Measurements from ENCODE around the gene NRXN3. TPM values are rescaled to one million over a fixed set of nuclear protein-coding genes. Genes with fewer than 3 reads are reported as not detected.

Gene NRXN3
- not detected for total RNA-seq

DNA sequence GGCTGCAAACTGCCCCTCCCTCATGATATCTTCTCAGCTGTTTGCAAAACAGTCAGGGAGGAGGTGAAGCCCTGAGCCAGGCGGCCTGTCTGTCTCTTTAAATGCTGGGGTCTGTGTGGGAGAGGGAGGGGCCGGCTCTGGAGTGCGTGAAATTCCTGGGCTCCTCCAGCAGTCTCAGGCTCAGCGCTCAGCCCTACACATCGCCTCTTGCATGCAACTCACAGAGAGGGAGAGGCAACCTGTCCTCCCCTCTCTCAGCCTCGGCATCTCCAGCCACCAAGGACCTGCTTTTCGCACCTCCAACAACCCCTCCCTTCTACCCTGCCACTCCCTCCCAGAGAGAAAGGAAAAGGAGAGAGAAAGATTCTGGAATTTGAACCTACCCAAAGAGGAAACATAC is at the start of gene NRXN3:
Gene NRXN3 (plus strand): TSS at position 171 of the 400 bp plus-strand sequence. CDS start 72,721 bp downstream, outside the sequence.
- no peak for DNase-seq
- Mint-ChIP-seq H3K4me3 (no peak within 1 kb of the TSS), H3K27me3 (peaks cover 6% of the 10 kb centered on the region), H3K27ac (no peak within 1 kb of the TSS), H3K4me1 (ENCODE audit: low read depth) (no peaks in the 10 kb centered on the region), H3K9me3 (no peaks in the 10 kb centered on the region), H3K36me3 (no peaks in the 10 kb centered on the region)
- ChIA-PET CTCF (no interaction called here), POLR2A (no interaction called here)
- intact Hi-C loops (cut with micrococcal nuclease): no loop called here

DNA sequence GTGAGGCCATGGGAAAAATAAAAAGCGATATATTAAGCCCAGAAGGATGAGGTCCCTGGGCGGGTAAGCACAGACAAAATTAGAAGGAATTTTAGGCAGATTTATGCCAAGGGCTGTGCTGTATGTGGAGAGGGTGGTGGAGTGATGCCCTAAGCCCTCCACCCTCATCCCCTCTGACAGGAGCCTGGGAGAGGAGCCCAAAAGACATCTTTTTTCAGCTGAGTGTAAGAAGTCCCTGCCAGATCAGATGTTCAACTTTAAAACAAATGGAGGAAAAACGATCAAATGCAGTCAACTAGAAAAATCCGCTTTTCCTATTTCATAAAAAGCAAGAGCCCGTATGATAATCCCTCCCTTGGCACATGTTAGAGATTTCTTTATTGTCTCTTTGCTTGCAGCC is 47.7 kb upstream of the NRXN3 start:
- Mint-ChIP-seq H3K27ac (no peak overlapping the region), H3K4me3 (no peak overlapping the region), H3K9me3 (peaks cover 2% of the 10 kb centered on the region), H3K27me3 (no peaks in the 10 kb centered on the region), H3K36me3 (no peaks in the 10 kb centered on the region), H3K4me1 (ENCODE audit: low read depth) (no peaks in the 10 kb centered on the region)
- intact Hi-C loops (cut with micrococcal nuclease): no loop called here
- ChIA-PET CTCF (no interaction called here), POLR2A (interaction anchor here (1.2 kb wide), 1 partner anchor 11 kb away, joined by 3 read pairs; no protein-coding TSS in a partner anchor)
- DNase-seq: no peak

DNA sequence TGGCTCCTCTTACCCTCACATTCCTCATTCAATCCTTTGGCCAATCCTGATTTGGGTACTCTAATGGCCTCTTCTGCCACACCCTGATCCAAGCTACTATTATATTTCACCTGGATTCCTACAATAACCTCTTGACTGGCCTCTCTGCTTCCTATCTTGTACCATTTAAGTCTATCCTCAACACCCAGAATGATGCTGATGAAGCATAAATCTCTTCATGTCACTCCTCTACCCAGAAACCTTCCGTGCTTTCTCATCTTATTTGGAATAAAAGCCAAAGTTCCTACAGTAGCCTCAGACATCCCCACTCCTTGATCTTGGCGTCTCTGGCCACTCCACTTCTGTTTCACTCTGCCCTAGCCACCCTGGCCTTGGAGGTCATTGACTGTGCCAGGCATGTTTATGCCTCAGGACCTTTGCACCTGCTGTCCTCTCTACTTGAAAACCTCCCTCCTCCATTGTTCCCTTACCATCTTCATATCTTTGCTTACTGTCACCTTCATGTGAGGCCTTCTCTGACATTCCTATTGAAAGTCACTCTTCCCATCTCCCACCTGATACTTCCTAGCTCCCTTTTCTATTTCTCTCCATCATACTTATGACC is 46.4 kb upstream of the NRXN3 start:
- Mint-ChIP-seq H3K4me1 (ENCODE audit: low read depth) (no peaks in the 10 kb centered on the region), H3K4me3 (no peak overlapping the region), H3K27me3 (no peaks in the 10 kb centered on the region), H3K27ac (no peak overlapping the region), H3K9me3 (peaks cover 2% of the 10 kb centered on the region), H3K36me3 (no peaks in the 10 kb centered on the region)
- ChIA-PET CTCF (no interaction called here), POLR2A (interaction anchor here (1.2 kb wide), 1 partner anchor 9 kb away, joined by 3 read pairs; no protein-coding TSS in a partner anchor)
- intact Hi-C loops (cut with micrococcal nuclease): no loop called here
- no peak for DNase-seq

DNA sequence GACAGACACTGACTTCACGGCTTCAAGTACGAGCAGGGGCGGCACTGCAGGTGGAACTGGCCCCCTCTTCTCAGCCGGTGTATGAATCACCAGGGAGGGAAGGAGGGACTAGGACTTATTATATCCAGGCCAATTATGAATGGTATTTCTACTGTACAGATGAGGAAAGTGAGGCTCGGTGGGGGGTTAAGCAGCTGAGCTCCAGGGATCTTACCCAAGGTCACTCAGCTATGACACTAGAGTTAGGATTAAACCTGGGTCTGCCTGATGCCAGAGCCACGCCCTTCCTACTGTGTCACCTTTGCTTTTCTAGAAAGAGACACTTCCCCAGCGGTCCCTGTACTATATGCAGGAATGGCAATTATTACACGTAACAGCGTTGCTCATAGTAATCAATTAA is 42.2 kb upstream of the NRXN3 start:
- Mint-ChIP-seq H3K27ac (no peak overlapping the region), H3K9me3 (no peaks in the 10 kb centered on the region), H3K4me1 (ENCODE audit: low read depth) (no peaks in the 10 kb centered on the region), H3K4me3 (no peak overlapping the region), H3K27me3 (peaks cover 3% of the 10 kb centered on the region), H3K36me3 (no peaks in the 10 kb centered on the region)
- no peak for DNase-seq
- ChIA-PET CTCF (no interaction called here), POLR2A (no interaction called here)
- intact Hi-C loops (cut with micrococcal nuclease): no loop called here

DNA sequence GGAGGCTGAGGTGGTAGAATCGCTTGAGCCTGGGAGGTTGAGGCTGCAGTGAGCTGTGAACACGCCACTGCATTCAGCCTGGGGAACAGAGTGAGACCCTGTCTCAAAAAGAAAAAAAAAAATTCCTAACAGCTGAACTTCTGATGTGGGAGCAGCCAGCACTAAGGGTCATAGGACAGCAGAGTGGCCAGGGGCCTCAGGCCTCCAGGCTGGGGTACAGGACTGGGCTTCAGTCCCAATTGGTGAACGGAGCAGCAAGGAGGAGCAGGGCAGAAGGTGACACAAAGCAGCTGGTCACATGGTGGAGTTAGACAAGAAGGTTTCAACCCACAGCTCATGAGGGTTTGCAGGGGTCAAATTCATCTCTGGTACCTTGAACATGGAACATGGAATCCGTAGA is 40.8 kb upstream of the NRXN3 start:
- CTCF ChIA-PET: no interaction called here
- Mint-ChIP-seq H3K27ac (no peak overlapping the region), H3K27me3 (peaks cover 4% of the 10 kb centered on the region), H3K4me1 (ENCODE audit: low read depth) (no peaks in the 10 kb centered on the region), H3K9me3 (no peaks in the 10 kb centered on the region), H3K4me3 (no peak overlapping the region), H3K36me3 (no peaks in the 10 kb centered on the region)
- intact Hi-C loops (cut with micrococcal nuclease): no loop called here
- DNase-seq: no peak
- POLR2A ChIA-PET: no interaction called here

DNA sequence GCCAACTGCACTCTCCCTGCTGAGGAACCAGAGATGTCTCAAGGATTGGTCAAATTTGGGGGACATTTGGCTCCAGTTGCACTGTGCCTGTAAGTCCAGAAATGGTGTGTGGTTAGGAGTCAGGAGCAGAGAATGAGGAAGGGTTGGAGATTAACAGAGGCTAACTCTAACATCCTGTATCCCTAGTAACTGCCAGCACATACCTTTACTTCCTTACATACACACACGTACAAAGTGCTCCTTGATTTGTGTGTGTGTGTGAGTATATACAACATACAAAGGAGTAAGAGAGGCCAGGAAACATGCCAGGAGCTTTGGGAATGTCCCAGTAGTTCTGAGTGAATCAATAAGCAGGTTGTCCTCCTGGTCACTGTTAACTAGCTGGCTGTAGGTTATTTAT is 39.8 kb upstream of the NRXN3 start:
- Mint-ChIP-seq H3K27me3 (peaks cover 4% of the 10 kb centered on the region), H3K4me1 (ENCODE audit: low read depth) (no peaks in the 10 kb centered on the region), H3K27ac (no peak overlapping the region), H3K36me3 (no peaks in the 10 kb centered on the region), H3K4me3 (no peak overlapping the region), H3K9me3 (no peaks in the 10 kb centered on the region)
- no peak for DNase-seq
- intact Hi-C loops (cut with micrococcal nuclease): no loop called here
- POLR2A ChIA-PET: no interaction called here
- CTCF ChIA-PET: no interaction called here

DNA sequence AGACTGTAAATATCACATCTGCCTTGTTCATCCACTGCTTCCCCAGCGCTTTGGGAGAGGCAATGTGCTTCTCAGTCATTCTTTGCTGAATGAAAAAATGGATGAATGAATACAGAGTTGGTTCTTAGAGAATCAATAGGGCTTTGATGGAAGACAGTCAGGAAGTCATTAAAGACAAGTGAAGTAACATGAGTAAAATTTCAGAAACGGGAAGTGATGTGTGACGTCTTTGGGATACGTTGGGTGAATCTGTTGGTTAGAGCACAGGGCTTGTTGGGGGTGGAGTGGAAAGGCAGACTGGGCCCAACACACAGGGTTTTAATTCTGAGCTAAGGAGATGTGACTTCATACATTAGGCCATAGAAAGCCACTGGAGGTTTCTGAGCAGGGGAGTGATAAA is 39.0 kb upstream of the NRXN3 start:
- H3K36me3 Mint-ChIP-seq: no peaks in the 10 kb centered on the region
- CTCF ChIA-PET: no interaction called here
- intact Hi-C loops (cut with micrococcal nuclease): no loop called here
- H3K4me3 Mint-ChIP-seq: no peak overlapping the region
- no peaks in the 10 kb centered on the region for H3K4me1 Mint-ChIP-seq (ENCODE audit: low read depth)
- POLR2A ChIA-PET: no interaction called here
- H3K9me3 Mint-ChIP-seq: no peaks in the 10 kb centered on the region
- no peak overlapping the region for H3K27ac Mint-ChIP-seq
- no peak for DNase-seq
- peaks cover 4% of the 10 kb centered on the region for H3K27me3 Mint-ChIP-seq

DNA sequence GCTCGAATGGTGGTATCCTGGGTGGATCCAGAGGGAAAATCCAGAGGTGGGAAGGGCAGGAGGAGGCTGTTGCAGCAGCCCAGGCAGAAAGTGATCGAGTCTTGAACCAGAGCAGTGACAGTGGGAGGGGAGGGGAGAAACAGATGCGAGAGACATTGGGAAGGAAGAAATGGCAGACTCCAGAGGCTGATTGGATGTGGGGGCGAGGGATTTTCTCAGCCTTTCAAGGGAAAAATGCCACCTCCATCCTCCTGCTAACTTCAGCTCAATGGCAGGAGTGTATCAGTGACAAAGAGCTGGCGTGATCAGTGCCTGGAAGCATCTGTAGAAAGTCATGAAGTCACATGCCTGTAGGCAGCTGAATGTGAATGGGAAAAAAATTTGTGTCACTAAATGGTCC is 38.6 kb upstream of the NRXN3 start:
- H3K9me3 Mint-ChIP-seq: no peaks in the 10 kb centered on the region
- no peak overlapping the region for H3K27ac Mint-ChIP-seq
- no peak for DNase-seq
- H3K36me3 Mint-ChIP-seq: no peaks in the 10 kb centered on the region
- no peaks in the 10 kb centered on the region for H3K4me1 Mint-ChIP-seq (ENCODE audit: low read depth)
- H3K27me3 Mint-ChIP-seq: peaks cover 4% of the 10 kb centered on the region
- ChIA-PET POLR2A (no interaction called here), CTCF (no interaction called here)
- no peak overlapping the region for H3K4me3 Mint-ChIP-seq
- intact Hi-C loops (cut with micrococcal nuclease): no loop called here

DNA sequence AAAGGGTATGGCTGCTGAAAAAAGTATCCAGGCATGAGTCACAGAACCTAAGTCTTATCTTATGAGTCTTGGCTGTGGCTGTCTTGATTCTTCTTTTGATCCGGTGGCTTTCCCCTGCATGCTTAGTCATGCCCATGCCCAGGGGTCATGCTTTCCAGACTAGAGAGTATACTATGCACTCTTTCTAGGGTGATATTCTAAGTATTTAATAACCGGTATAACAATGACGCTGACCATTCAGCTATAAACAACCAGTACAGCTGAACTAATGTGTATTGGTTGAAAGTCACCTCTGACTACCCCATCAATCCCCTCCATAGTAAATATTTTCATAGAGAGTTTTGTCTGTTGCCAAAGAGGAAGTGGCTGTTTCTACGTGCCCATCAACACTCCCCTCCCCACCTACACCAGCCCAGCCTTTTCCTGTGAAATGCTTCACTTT is 34.7 kb upstream of the NRXN3 start:
- Mint-ChIP-seq H3K36me3 (no peaks in the 10 kb centered on the region), H3K27ac (no peak overlapping the region), H3K27me3 (peaks cover 1% of the 10 kb centered on the region), H3K4me3 (no peak overlapping the region), H3K9me3 (no peaks in the 10 kb centered on the region), H3K4me1 (ENCODE audit: low read depth) (no peaks in the 10 kb centered on the region)
- intact Hi-C loops (cut with micrococcal nuclease): no loop called here
- ChIA-PET POLR2A (no interaction called here), CTCF (no interaction called here)
- DNase-seq: no peak

DNA sequence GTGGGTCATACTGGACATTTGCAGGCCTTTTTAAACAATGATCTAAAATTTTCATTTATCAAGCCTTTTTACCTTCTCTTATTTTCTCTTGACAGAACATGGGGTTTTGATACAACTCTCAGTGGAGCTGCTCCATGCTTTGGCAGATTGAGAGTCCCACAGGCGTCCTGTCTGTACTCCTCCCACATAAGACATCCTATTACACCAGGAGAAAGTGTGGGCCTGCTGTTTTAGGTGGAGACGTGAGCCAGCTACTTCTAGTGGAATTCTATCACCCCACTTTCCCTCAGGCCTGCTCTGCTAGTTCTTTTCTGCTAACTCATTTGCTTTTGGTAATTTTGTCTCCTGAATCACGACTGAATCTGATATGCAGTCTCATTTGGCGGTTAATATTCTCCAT is 33.5 kb upstream of the NRXN3 start:
- Mint-ChIP-seq H3K36me3 (no peaks in the 10 kb centered on the region), H3K27ac (no peak overlapping the region), H3K27me3 (peaks cover 1% of the 10 kb centered on the region), H3K4me3 (no peak overlapping the region), H3K4me1 (ENCODE audit: low read depth) (no peaks in the 10 kb centered on the region), H3K9me3 (no peaks in the 10 kb centered on the region)
- DNase-seq: no peak
- CTCF ChIA-PET: no interaction called here
- intact Hi-C loops (cut with micrococcal nuclease): no loop called here
- POLR2A ChIA-PET: no interaction called here

DNA sequence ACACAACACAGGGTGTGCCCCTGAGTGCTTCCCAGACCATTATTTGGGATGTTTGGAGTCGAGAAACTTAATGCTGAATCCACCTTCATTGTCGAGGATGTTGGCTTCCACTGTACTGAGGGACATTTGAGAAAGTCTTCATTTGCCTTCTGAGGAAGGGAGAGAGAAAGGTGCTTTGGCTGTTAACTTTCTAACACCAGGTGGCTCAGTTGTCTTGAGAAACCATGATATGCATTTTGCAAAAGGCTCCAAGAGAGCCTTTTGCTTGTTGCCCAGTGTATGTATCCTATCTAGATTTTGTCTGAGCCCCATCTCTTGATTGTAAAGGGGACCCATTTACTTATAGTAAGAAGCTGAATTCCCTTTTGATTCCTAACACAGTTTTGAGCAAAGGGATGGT is 28.6 kb upstream of the NRXN3 start:
- no peaks in the 10 kb centered on the region for H3K4me1 Mint-ChIP-seq (ENCODE audit: low read depth)
- no peak for DNase-seq
- no peaks in the 10 kb centered on the region for H3K9me3 Mint-ChIP-seq
- peaks cover 2% of the 10 kb centered on the region for H3K27me3 Mint-ChIP-seq
- no peak overlapping the region for H3K4me3 Mint-ChIP-seq
- H3K27ac Mint-ChIP-seq: no peak overlapping the region
- CTCF ChIA-PET: no interaction called here
- POLR2A ChIA-PET: no interaction called here
- intact Hi-C loops (cut with micrococcal nuclease): no loop called here
- H3K36me3 Mint-ChIP-seq: no peaks in the 10 kb centered on the region

DNA sequence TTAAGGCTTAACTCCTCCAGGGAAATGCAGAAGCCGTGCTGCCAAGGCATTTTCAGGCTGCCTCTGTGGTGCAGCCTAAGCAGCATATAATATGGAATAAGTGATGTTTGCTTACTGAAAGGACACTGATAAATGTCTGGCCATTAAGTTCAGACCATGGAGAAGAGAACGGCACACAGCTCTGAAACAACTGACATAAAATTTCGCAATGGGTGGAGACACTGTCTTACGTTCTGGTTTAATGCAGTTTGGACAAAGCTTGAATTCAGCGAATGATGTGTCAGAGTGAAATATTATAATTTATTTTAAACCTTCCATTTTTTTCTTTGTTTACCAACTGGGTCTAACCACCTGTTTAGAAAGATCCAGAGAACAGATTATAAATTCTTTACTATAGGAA is 27.2 kb upstream of the NRXN3 start:
- no peaks in the 10 kb centered on the region for H3K9me3 Mint-ChIP-seq
- POLR2A ChIA-PET: no interaction called here
- peaks cover 2% of the 10 kb centered on the region for H3K27me3 Mint-ChIP-seq
- no peaks in the 10 kb centered on the region for H3K36me3 Mint-ChIP-seq
- DNase-seq: no peak
- no peak overlapping the region for H3K27ac Mint-ChIP-seq
- intact Hi-C loops (cut with micrococcal nuclease): no loop called here
- CTCF ChIA-PET: no interaction called here
- H3K4me3 Mint-ChIP-seq: no peak overlapping the region
- no peaks in the 10 kb centered on the region for H3K4me1 Mint-ChIP-seq (ENCODE audit: low read depth)

DNA sequence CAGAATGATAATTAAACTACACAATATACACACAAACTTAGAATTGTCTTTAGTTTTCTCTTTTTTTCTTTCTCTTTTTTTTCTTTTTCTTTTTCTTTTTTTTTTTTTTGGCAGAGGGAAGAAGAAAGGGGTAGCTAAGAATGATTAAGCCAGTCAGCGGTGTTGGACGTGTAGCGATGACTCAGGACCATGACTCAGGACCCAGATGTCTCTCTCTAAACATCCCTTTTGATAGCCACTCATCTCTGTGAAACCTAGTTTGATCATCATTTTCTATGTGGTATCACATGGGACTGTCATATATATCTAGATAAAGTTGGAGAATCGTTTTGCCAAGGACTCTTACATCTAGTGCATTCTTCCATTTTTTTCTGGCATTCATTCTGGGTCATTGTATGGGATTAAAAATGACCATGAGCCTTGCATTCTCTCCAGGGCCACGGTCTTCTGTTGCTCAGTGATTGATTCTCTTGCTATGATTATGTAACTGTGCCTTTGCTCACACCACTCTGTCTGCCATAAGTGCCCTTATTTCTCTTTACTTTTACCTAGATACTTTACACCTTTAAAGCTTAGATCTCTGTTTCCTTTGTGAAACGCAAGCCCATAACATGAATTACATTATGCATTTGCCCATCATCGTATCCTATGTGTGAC is 26.6 kb upstream of the NRXN3 start:
- no peaks in the 10 kb centered on the region for H3K4me1 Mint-ChIP-seq (ENCODE audit: low read depth)
- POLR2A ChIA-PET: no interaction called here
- intact Hi-C loops (cut with micrococcal nuclease): no loop called here
- CTCF ChIA-PET: no interaction called here
- H3K27me3 Mint-ChIP-seq: peaks cover 2% of the 10 kb centered on the region
- H3K36me3 Mint-ChIP-seq: no peaks in the 10 kb centered on the region
- no peak overlapping the region for H3K4me3 Mint-ChIP-seq
- no peak overlapping the region for H3K27ac Mint-ChIP-seq
- peak; percentile 10 for DNase-seq
- H3K9me3 Mint-ChIP-seq: no peaks in the 10 kb centered on the region

All from activated CD4-positive, alpha-beta memory T cell treated with anti-CD3 and anti-CD28 coated beads for 36 hours (primary cell).